Measurements from ENCODE around the gene SHTN1. TPM values are rescaled to one million over a fixed set of nuclear protein-coding genes. Genes with fewer than 3 reads are reported as not detected.

The SHTN1 gene
- polyA plus RNA-seq, 5 donors = 21.4 to 34.0 (median 28.5) TPM

- no peak for DNase-seq
Measured at GRCh38 chr10:116836902-116837523, 168.0 kb downstream of the SHTN1 start.

- DNase-seq = no peak
Measured at GRCh38 chr10:116836083-116836482, 168.9 kb downstream of the SHTN1 start.

DNA sequence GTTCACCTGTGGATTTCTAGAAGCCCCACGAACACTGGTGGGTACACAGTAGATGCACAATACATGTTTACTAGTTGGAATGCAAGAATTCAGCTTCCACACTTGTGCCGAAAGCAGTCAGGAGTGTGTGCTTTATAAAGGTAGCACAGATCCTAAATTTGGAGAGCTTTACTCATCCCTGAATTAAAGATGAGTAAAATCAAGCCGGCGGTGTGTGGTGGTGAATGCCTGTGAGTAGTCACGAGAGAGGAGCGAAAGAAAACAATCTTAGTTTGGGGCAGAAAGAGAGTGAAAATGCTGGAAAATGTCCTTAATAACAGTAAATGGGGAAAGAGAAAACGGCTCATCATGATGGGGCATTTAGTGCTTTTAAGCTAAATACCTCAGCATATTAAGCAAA lies 169.3 kb downstream of the SHTN1 start:
- DNase-seq = no peak

DNA sequence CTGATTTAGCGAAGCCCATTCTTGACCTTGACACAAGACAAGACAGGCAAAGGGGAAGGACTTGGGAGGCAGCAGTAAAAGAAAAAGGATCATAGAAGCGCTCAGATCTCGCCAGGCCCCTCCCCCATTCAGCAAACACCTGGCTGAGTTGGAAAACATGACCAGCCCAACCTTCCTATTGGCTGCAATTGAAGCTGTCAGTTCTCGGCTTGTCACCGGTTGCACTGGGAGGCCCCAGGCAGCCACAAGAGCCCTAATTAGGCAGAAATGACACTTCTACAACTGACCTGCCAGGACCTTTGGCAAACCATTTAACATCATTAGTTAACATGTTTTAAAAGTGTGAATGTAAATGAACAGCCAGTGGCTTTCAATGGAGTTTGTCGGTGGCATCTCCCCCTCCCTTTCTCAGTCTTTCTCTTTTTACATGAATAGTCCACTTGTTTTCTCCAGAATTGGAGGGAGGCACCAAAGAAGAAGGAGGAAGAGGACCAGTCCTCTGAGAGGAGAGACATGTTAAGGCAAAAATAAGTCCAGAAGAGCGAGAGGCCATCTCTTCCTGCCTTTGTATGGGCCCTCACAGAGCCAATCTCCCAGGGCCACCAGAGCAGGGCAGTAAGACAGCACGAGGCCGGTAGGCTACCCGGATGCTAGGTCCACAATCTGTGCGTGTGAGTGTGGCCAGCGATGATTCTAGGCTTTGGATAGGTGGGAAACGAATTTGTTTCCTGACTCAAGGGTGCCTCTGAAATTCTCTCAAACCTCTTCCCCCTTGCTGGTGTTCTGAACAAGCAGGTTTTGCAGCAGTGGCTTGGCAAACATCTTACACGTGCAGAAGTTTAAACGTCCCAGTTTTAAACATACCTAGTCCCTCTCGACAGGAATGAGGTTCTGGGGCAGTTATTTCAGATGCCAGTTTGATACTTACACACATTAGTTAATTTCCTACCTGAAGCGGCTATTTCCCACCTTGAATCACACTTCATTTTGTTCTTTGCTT lies 170.7 kb downstream of the SHTN1 start:
- DNase-seq = no peak

- DNase-seq = no peak
Measured at GRCh38 chr10:116831790-116832189, 173.2 kb downstream of the SHTN1 start.

Other genes with a start within 250 kb of the SHTN1 start
- gene ENO4, start 155.7 kb downstream of the SHTN1 start, polyA plus RNA-seq (ENCODE audit: insufficient read depth in 1 of 5, insufficient read length in 5 of 5, low replicate concordance in 1 of 5) = 1 to 10 TPM; 2.5 to 4.5 (median 2.7) TPM
- not detected for gene VAX1, start 133.1 kb upstream of the SHTN1 start, polyA plus RNA-seq (ENCODE audit: insufficient read depth in 1 of 5, insufficient read length in 5 of 5, low replicate concordance in 1 of 5)
- gene KCNK18, start 192.3 kb upstream of the SHTN1 start, polyA plus RNA-seq (ENCODE audit: insufficient read depth in 1 of 5, insufficient read length in 5 of 5, low replicate concordance in 1 of 5) = not detected
- gene SLC18A2, start 235.9 kb upstream of the SHTN1 start, polyA plus RNA-seq (ENCODE audit: insufficient read depth in 1 of 5, insufficient read length in 5 of 5, low replicate concordance in 1 of 5) = under 1 TPM; 0.13 to 0.25 (median 0.18) TPM